GM19193 (cell line): Measurements from ENCODE around the gene YES1.

Experiments
- POLR2A ChIP-seq: IDR thresholded peaks from 4 replicates; pipeline ENCODE4 v1.6.1; 2011; ENCODE audit not compliant: insufficient read depth, insufficient read length; ENCODE audit errors: extremely low read depth

Gene YES1

DNA sequence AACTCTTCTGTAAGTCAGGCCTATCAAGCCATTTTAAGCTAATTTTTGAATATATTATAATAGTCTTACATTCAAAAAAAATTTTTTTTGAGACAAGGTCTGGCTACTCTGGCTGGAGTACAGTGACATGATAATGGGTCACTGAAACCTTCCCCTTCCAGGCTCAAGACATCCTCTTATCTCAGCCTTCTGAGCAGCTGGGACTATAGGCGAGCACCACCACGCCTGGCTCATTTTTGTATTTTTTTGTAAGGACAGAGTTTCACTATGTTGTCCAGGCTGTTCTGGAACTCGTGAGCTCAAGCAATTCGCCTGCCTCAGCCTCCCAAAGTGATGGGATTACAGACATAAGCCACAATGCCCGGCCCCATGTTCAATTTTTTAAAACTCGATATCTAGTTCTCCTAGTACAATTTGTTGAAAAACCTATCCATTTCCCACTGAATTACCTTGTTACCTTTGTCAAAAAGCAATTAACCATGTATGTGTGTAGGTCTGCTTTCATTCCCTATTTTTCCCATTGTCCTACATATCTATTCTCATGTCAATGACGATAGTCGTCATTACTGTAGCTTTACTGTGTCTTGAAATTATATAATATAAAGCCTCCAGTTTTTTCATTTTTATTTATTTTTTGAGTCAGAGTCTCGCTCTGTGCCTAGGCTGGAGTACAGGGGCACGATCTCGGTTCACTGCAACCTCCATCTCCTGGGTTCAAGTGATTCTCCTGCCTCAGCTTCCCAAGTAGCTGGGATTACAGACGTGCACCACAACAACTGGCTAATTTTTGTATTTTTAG lies 44.8 kb downstream of the YES1 start:
- TF ChIP-seq POLR2A = no peak

DNA sequence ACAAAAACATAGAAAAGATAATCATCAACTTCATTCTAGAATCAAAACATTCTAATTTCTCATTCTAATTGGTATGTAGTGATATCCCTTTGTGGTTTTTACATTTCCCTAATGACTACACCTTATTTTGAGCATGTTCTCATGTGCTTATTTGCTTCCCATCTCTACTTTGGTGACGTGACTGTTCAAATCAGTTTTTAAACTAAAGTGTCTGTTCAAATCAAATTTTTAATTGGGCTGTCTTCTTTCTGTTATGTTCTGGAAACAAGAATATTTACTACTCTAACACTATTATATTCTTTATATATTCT lies 45.5 kb downstream of the YES1 start:
- TF ChIP-seq POLR2A = no peak

DNA sequence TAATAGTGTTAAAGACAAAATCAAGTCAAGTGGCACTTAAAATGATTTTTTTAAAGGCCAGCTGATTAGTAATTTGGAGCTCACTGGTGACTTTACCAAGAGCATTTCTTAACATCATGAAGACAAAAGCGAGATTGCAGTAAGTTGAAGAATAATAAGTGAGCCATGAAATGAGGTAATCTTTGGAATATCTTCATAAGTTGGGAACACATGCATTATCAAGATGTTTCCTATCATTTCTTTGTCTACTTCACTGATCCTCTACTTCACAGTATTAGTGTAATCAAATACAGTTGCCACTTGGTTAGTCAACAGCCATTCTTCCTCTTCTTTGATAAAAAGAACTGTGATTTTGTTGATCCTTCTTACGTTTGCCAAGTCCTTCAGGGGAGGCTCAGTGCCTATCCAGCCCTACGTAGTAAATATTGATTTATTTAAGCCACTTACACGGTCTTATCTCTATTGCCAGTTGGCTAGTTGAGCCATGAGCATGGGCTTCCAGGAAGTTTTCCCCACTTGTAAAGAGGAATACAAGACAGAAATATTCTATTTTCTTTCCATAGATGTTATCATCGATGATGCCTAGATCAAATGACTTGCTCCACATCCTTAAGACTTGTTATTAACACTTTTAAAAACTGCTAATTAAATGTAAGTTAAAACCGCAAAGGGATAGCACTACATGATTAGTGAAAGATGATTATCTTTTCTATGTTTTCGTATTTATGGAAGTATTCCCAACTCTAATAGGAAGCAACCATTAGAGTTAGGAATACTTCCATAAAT lies 46.1 kb downstream of the YES1 start:
- no peak for TF ChIP-seq POLR2A

DNA sequence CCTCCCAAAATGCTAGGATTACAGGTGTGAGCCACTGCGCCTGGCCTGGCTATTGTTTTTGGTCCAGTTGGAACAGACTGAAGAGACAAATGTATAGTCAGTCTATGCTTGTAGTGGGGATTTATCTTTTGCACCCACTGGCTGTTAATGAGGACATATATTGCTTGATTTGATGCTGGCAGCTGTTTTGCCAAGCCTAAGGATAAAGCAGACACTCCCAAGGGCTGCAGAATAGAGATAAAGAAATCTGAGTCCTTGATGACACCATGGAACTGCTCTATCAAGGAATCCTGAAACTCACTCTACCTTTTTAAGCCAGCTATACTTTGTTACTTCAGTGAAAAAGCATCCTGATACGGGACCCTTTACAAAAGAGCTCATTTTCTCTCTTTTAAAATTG lies 56.5 kb downstream of the YES1 start:
- TF ChIP-seq POLR2A = no peak

DNA sequence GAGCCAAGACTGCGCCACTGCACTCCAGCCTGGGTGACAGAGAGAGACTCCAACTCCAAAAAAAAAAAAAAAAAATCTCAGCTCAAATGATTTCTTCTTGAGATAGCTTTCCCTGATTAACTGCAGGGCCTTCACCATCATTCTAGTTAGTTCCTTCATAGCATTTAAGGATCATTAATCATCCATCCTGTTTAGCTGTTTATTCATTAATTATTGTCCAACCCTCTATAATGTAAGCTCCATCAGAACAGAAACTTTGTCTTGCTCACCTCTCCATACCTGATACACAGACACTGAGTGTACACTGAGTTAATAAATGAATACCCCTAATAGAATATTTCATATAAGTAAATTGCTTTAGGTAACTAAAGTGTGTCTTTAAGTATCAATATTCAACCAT lies 57.4 kb downstream of the YES1 start:
- no peak for TF ChIP-seq POLR2A

DNA sequence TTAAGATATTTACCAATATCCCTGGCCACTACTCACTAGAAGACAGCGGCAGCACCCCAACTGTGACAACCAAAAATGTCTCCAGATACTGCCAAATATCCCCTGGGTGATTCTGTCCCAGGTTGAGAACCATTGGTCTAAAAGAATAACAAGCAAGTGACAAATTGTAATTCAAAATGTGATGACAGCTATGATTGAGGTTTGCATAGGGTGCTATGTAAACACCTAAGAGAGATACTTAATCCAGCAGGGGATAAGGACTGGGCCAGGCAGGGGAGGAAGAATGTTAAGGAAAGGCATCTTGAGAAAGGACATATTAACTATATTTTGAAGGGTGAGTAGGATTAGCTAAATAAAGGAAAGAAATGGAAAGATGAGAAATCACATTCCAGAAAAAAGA lies 61.6 kb downstream of the YES1 start:
- TF ChIP-seq POLR2A = no peak

DNA sequence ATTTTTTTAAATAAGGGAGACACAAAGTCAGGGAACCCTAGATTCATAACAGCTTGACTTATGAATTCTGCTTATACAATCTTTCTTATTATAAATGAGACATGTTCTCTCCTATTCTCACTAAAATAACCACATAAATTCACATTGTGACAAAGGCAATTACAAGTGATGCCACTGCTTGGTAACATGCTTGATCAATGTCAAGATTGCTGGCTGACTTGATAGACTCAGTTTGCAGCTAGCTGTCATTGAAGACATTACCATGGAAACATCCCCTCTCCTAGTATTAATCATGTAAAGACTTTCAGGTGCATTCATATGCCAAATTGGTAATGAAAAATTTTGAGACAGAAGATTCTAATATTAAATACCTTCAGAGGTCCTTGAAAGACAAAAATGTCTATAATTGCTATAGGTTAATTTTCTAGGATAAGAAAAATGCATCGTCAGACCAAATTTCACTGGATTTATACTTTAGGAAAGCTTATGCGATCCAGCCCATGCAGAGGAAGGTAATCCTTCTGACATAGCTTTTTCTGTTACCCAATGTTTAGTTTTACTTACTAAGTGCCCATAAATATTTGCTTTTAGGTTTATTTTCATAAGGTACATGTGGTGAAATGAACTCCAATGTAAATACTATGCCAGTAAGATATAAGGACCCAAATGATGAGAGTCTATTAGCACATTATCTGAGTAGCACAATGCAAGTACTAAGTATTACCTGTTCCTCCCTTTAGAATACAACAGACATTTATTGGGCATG lies 67.0 kb downstream of the YES1 start:
- TF ChIP-seq POLR2A = no peak

DNA sequence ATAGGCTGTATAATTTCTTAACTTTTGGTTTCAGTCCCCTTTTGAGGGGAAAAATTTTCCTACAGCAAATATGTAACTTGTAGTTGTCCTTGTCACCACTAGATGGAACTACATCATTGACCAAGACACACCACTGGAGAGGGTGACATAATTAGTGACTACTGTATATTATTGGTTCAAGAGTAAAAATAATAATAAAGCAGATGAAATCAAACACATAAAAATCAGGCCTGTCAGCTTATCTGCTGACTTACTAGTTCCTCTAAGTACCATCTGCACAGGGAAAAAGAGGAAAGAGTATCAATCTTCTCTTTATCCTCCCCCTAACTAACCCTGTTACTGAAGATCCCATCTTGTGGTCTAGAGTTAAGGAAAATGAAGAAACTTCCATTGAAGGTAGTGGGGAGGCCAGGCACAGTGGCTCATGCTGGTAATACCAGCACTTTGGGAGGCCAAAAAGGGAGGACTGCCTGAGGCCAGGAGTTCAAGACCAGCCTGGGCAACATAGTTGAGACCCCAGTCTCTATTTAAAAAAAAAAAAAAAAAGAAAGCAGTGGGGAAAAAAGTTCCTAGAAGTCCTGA lies 70.0 kb downstream of the YES1 start:
- no peak for TF ChIP-seq POLR2A

DNA sequence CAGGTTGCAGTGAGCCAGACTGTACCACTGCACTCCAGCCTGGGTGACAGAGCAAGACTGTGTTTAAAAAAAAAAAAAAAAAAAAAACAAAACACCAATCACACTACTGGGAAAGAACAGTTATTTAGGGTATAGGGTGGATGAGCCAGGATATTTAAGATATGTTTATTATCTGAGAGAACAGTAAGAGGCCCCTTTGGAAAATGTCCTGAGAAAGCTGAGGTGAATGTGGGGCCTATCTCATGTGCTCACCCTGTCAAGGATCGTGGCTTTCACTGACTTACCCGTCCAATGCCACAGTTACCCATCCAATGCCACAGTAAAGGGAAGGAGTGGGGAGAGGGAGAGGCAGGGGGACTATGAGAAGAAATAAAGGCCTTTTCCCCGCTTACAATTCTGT lies 79.7 kb downstream of the YES1 start:
- no peak for TF ChIP-seq POLR2A

DNA sequence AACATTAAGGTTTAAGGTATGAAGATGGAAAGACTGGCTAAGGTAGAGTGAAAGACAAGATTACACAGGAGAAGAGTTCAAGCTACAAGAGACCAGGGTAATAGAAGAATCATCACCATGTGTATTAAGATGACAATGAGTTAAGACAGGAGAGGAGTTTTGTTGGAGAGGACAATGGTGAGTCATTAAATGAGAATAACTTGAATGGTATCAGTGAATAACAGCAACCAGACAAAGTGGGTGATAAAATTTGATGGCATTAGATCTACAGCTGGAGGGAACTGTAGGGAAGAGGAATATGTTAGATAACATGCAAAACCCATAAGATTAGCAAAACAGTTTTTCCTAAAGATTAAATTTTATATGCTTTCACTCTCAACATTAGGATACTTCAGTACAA lies 80.9 kb downstream of the YES1 start:
- TF ChIP-seq POLR2A = no peak

DNA sequence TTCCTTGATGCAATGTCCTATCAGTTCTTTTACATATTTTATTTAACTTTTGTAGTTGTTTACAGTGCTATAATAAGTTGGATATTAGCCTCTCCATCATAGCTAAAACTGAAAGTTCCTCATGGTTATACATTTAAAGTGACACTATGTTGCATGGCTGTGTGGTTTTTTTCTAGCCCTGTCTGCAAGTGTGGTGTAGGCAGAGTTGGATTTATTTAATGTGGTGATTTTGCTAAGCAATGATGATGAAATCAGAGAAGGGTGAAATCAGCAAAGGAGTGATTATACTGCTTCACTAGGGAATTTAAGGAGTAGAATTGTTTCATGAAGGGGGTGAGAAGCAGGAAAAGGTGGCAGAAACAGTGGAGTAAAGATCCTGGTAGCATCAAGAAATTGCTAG lies 81.3 kb downstream of the YES1 start:
- no peak for TF ChIP-seq POLR2A

DNA sequence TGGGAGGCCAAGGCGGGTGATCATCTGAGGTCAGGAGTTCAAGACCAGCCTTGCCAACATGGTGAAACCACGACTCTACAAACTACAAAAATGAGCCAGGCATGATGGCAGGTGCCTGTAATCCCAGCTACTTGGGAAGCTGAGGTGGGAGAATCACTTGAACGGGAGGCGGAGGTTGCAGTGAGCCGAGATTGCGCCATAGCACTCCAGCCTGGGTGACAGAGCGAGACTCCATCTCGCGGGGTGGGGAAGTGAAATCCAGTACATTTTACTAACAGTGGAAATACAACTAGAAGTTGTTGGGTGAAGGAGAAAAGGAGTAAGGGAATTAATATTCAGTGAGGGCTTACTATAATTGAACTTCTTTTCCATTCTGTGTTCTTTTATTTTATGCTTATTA lies 86.4 kb downstream of the YES1 start:
- TF ChIP-seq POLR2A = no peak

DNA sequence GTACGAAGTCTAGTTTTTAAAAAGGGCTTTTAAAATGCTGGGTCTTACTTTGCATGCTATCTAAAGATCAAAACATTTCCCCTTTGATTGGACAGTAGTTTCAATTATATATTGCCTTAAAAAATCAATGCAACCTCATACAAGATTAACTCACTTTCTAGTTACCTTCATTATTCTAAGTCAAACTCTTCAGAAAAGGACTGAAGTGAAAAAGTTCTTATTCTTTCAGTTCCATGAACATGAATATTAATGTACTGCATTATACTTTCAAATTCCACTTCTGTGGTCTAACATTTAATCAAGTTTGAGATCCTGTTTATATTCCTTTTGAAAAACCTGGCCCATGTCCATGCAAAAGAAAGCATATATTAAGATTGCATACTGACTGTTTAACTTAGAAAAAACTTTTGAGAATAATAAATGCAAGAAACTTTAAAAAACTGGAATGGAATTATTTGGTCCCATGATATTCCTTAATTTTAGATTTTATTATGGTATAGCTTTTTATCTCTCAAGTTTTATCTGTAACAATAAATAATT lies 88.4 kb downstream of the YES1 start:
- no peak for TF ChIP-seq POLR2A

DNA sequence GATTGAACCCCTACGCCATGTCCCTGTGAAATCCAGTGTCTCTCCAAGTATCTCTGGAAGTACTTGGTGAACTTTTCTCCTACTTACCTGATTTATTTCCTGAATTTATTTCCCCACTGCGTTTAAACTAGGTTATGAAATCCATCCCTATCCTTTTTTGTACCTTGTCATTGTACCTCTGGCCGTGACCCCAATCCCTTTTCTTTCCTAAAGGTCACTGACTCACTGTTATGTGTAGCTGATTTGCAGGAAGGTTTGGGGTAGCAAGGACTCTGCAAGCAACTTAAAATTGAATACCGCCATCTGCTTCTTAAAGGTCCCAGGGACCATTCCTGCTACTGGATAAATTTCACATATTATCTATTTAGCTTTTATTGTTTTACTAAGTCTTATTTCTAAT lies 95.0 kb downstream of the YES1 start:
- TF ChIP-seq POLR2A = no peak

DNA sequence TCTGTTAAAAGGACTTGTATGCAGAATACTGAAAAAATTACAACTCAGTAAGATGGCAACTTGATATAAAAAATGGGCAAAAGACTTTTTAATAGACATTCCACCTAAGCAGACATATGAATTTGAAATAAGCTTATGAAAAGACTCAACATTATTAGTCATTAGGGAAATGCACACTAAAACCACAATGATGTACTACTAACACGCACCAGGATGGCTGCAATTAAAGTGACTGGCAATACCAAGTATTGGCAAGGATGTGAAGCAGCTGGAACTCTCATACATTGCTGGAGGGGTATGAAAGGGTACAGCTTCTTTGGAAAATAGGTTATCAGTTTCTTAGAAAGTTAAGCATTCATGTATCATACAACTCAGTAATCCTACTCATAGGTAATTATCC lies 96.4 kb downstream of the YES1 start:
- no peak for TF ChIP-seq POLR2A
